WTC11 (cell line): ENCODE results near the gene LRIF1. TPM values are rescaled to one million over a fixed set of nuclear protein-coding genes. Genes with fewer than 3 reads are reported as not detected.

Experiments used
- ATAC-seq: fragments of 200-7000 bp; cut with Tn5 transposase; 2 replicates; pipeline ENCODE4 v1.10.0; 2021; ENCODE audit warnings: mild to moderate bottlenecking, moderate library complexity
- CTCF ChIA-PET: fragments of 300-600 bp; sonication (Branson Sonifier 250); formaldehyde crosslinking; loops from one replicate; lab custom pipeline; 2021; ENCODE audit warnings: antibody characterized with exemption; lab: Charles Lee
- POLR2A ChIA-PET: fragments of 350-600 bp; sonication (Branson Sonifier 250); formaldehyde crosslinking; loops from one replicate; lab custom pipeline; 2021; ENCODE audit warnings: antibody characterized with exemption; lab: Charles Lee
- DNase-seq: peaks from one replicate; pipeline ENCODE4 v3.0.0; 2021; ENCODE audit warnings: low spot score
- H3K27ac Mint-ChIP-seq: 2 replicates; pipeline ENCODE4 v1.8.0; 2021; ENCODE audit warnings: mixed read lengths
- H3K27me3 Mint-ChIP-seq: 2 replicates; pipeline ENCODE4 v1.8.0; 2021; ENCODE audit warnings: low read depth, mild to moderate bottlenecking, moderate library complexity, mixed read lengths
- H3K36me3 Mint-ChIP-seq: 2 replicates; pipeline ENCODE4 v1.8.0; 2021; ENCODE audit warnings: mixed read lengths
- H3K4me1 Mint-ChIP-seq: 2 replicates; pipeline ENCODE4 v1.8.0; 2022; ENCODE audit warnings: mixed read lengths
- H3K4me3 Mint-ChIP-seq: 2 replicates; pipeline ENCODE4 v1.8.0; 2021; ENCODE audit warnings: mild to moderate bottlenecking, moderate library complexity, mixed read lengths
- H3K9me3 Mint-ChIP-seq: 2 replicates; pipeline ENCODE4 v1.8.0; 2021; ENCODE audit warnings: mixed read lengths
- AR ChIP-seq: fragments of 250-450 bp; sonication (Bioruptor Pico); IDR thresholded peaks from 2 replicates; pipeline ENCODE4 v1.9.0; 2021; ENCODE audit warnings: mild to moderate bottlenecking
- ATF1 ChIP-seq: sonication (generic); formaldehyde crosslinking; IDR thresholded peaks from 2 replicates; pipeline ENCODE4 v1.8.1; 2023; ENCODE audit warnings: mild to moderate bottlenecking, moderate library complexity, missing genetic modification reagents
- ATF6 ChIP-seq: sonication (generic); formaldehyde crosslinking; IDR thresholded peaks from 2 replicates; pipeline ENCODE4 v1.8.1; 2023; ENCODE audit warnings: mild to moderate bottlenecking, missing genetic modification reagents
- ELF4 ChIP-seq: sonication (generic); formaldehyde crosslinking; IDR thresholded peaks from 2 replicates; pipeline ENCODE4 v1.8.1; 2022; ENCODE audit warnings: low read depth, mild to moderate bottlenecking, moderate library complexity, missing genetic modification reagents
- EMX1 ChIP-seq: fragments of 250-450 bp; sonication (Bioruptor Pico); IDR thresholded peaks from 2 replicates; pipeline ENCODE4 v1.8.0; 2021; ENCODE audit warnings: mild to moderate bottlenecking
- ESRRA ChIP-seq: sonication (generic); formaldehyde crosslinking; IDR thresholded peaks from 2 replicates; pipeline ENCODE4 v1.8.1; 2022; ENCODE audit warnings: mild to moderate bottlenecking, missing genetic modification reagents, borderline replicate concordance
- HMGXB4 ChIP-seq: sonication (generic); formaldehyde crosslinking; IDR thresholded peaks from 2 replicates; pipeline ENCODE4 v1.8.1; 2023; ENCODE audit warnings: mild to moderate bottlenecking, moderate library complexity, missing genetic modification reagents
- JUN ChIP-seq: sonication (generic); formaldehyde crosslinking; IDR thresholded peaks from 2 replicates; pipeline ENCODE4 v1.8.0; 2023; ENCODE audit warnings: mild to moderate bottlenecking, missing genetic modification reagents
- MXD4 ChIP-seq: fragments of 250-450 bp; sonication (Bioruptor Pico); IDR thresholded peaks from 2 replicates; pipeline ENCODE4 v1.8.0; 2021; ENCODE audit warnings: mild to moderate bottlenecking, moderate library complexity, borderline replicate concordance
- NFYB ChIP-seq: sonication (generic); formaldehyde crosslinking; conservative IDR thresholded peaks from 2 replicates; pipeline ENCODE4 v1.8.0; 2022; ENCODE audit warnings: low read depth, missing genetic modification reagents
- NR1H2 ChIP-seq: sonication (generic); formaldehyde crosslinking; IDR thresholded peaks from 2 replicates; pipeline ENCODE4 v1.9.0; 2021; ENCODE audit warnings: mild to moderate bottlenecking, moderate library complexity, missing genetic modification reagents
- NR2C2 ChIP-seq: sonication (generic); formaldehyde crosslinking; IDR thresholded peaks from 2 replicates; pipeline ENCODE4 v1.8.0; 2022; ENCODE audit warnings: mild to moderate bottlenecking, missing genetic modification reagents
- PRRX2 ChIP-seq: fragments of 250-450 bp; sonication (Bioruptor Pico); IDR thresholded peaks from 2 replicates; pipeline ENCODE4 v1.8.0; 2021; ENCODE audit warnings: mild to moderate bottlenecking
- RELA ChIP-seq: sonication (generic); formaldehyde crosslinking; IDR thresholded peaks from 2 replicates; pipeline ENCODE4 v1.8.1; 2022; ENCODE audit warnings: missing genetic modification reagents, mild to moderate bottlenecking, borderline replicate concordance
- USF1 ChIP-seq: sonication (generic); formaldehyde crosslinking; IDR thresholded peaks from 2 replicates; pipeline ENCODE4 v1.8.0; 2022; ENCODE audit warnings: mild to moderate bottlenecking, missing genetic modification reagents
- ZBTB21 ChIP-seq: sonication (generic); formaldehyde crosslinking; IDR thresholded peaks from 2 replicates; pipeline ENCODE4 v1.8.1; 2023; ENCODE audit warnings: mild to moderate bottlenecking, missing genetic modification reagents, borderline replicate concordance
- ZNF121 ChIP-seq: sonication (generic); formaldehyde crosslinking; IDR thresholded peaks from 2 replicates; pipeline ENCODE4 v1.8.0; 2023; ENCODE audit warnings: missing genetic modification reagents
- ZNF138 ChIP-seq: sonication (generic); formaldehyde crosslinking; conservative IDR thresholded peaks from 2 replicates; pipeline ENCODE4 v1.8.1; 2022; ENCODE audit warnings: mild to moderate bottlenecking, moderate library complexity, missing genetic modification reagents
- ZNF317 ChIP-seq: sonication (generic); formaldehyde crosslinking; IDR thresholded peaks from 2 replicates; pipeline ENCODE4 v1.8.1; 2023; ENCODE audit warnings: low read depth, mild to moderate bottlenecking, moderate library complexity, missing genetic modification reagents, borderline replicate concordance
- ZNF396 ChIP-seq: fragments of 250-450 bp; sonication (Bioruptor Pico); IDR thresholded peaks from 2 replicates; pipeline ENCODE4 v1.8.0; 2021; ENCODE audit warnings: mild to moderate bottlenecking, moderate library complexity, borderline replicate concordance
- total RNA-seq: library from RNA; stranded (reverse); gene quantifications from 3 replicates; pipeline ENCODE4 v1.2.3, GENCODE V29; 2021
- TF ChIP-seq, protein P1 (sequence below): sonication (generic); formaldehyde crosslinking; IDR thresholded peaks from 2 replicates; pipeline ENCODE4 v1.8.0; 2022; ENCODE audit warnings: mild to moderate bottlenecking, missing genetic modification reagents
- TF ChIP-seq, protein P2 (sequence below): sonication (generic); formaldehyde crosslinking; IDR thresholded peaks from 2 replicates; pipeline ENCODE4 v1.8.1; 2023; ENCODE audit warnings: mild to moderate bottlenecking, missing genetic modification reagents, moderate library complexity
- TF ChIP-seq, protein P3 (sequence below): sonication (generic); formaldehyde crosslinking; IDR thresholded peaks from 2 replicates; pipeline ENCODE4 v1.8.1; 2023; ENCODE audit warnings: mild to moderate bottlenecking, missing genetic modification reagents

The LRIF1 gene
- total RNA-seq, 1 experiment from 2014 or later = 17.2 TPM

- DNase-seq = no peak
Observed at GRCh38 chr1:110921953-110922352, 41.8 kb downstream of the LRIF1 start.

GRCh38 chr1:110918016-110918415 lies 45.7 kb downstream of the LRIF1 start:
- ATAC-seq = no peak
- no peak overlapping the region for H3K27ac Mint-ChIP-seq
- H3K9me3 Mint-ChIP-seq = peaks cover 17% of the 10 kb centered on the region
- ChIA-PET CTCF (interaction anchor here (0.7 kb wide), 1 partner anchor 225 kb away, joined by 4 read pairs; no protein-coding TSS in a partner anchor), POLR2A (no interaction called here)
- H3K4me1 Mint-ChIP-seq = peaks cover 8% of the 10 kb centered on the region
- DNase-seq = no peak
- peaks cover 6% of the 10 kb centered on the region for H3K27me3 Mint-ChIP-seq
- 0 out of 2 replicates have a peak, but pooled peaks cover 5% of the 10 kb centered on the region for H3K36me3 Mint-ChIP-seq
- no peak overlapping the region for H3K4me3 Mint-ChIP-seq
- TF ChIP-seq AR (CRISPR knock-in tag) (no peak), ELF4 (CRISPR knock-in tag) (no peak), PRRX2 (no peak), MXD4 (CRISPR knock-in tag) (no peak), EMX1 (CRISPR knock-in tag) (no peak), ESRRA (CRISPR knock-in tag) (no peak), ZNF121 (CRISPR knock-in tag) (no peak), JUN (CRISPR knock-in tag) (no peak), NR1H2 (CRISPR knock-in tag) (no peak)

More at GRCh38 chr1:110921953-110922352, 41.8 kb downstream of the LRIF1 start:
- H3K4me1 Mint-ChIP-seq = peaks cover 5% of the 10 kb centered on the region
- no peak for TF ChIP-seq ZBTB21
- TF ChIP-seq USF1 = no peak
- TF ChIP-seq NR1H2 (CRISPR knock-in tag) = no peak
- TF ChIP-seq NR2C2 = no peak
- TF ChIP-seq ZNF138 = no peak
- TF ChIP-seq, protein P1, sequence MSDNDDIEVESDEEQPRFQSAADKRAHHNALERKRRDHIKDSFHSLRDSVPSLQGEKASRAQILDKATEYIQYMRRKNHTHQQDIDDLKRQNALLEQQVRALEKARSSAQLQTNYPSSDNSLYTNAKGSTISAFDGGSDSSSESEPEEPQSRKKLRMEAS (CRISPR knock-in tag) = no peak
- no peak for TF ChIP-seq ATF6 (CRISPR knock-in tag)
- TF ChIP-seq, protein P2, sequence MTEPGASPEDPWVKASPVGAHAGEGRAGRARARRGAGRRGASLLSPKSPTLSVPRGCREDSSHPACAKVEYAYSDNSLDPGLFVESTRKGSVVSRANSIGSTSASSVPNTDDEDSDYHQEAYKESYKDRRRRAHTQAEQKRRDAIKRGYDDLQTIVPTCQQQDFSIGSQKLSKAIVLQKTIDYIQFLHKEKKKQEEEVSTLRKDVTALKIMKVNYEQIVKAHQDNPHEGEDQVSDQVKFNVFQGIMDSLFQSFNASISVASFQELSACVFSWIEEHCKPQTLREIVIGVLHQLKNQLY (CRISPR knock-in tag) = no peak
- TF ChIP-seq, protein P3, sequence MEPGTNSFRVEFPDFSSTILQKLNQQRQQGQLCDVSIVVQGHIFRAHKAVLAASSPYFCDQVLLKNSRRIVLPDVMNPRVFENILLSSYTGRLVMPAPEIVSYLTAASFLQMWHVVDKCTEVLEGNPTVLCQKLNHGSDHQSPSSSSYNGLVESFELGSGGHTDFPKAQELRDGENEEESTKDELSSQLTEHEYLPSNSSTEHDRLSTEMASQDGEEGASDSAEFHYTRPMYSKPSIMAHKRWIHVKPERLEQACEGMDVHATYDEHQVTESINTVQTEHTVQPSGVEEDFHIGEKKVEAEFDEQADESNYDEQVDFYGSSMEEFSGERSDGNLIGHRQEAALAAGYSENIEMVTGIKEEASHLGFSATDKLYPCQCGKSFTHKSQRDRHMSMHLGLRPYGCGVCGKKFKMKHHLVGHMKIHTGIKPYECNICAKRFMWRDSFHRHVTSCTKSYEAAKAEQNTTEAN (CRISPR knock-in tag) = no peak
- no peak for TF ChIP-seq NFYB (CRISPR knock-in tag)
- TF ChIP-seq ZNF396 (CRISPR knock-in tag) = no peak
- TF ChIP-seq ATF1 (CRISPR knock-in tag) = no peak
- no peak for TF ChIP-seq RELA (CRISPR knock-in tag)
- no peak for TF ChIP-seq ZNF317 (CRISPR knock-in tag)
- no peak for TF ChIP-seq HMGXB4 (CRISPR knock-in tag)
- TF ChIP-seq MXD4 (CRISPR knock-in tag) = no peak
- ATAC-seq = no peak
- H3K27me3 Mint-ChIP-seq = peaks cover 6% of the 10 kb centered on the region
- H3K4me3 Mint-ChIP-seq = no peak overlapping the region
- POLR2A ChIA-PET = no interaction called here
- no peak overlapping the region for H3K27ac Mint-ChIP-seq
- CTCF ChIA-PET = no interaction called here
- peaks cover 23% of the 10 kb centered on the region for H3K9me3 Mint-ChIP-seq
- 0 out of 2 replicates have a peak, but pooled peaks cover 5% of the 10 kb centered on the region for H3K36me3 Mint-ChIP-seq
